DND-41 (cell line): Measurements from ENCODE around the gene CDS2.

Experiments
- ATAC-seq: fragments of 200-7000 bp; cut with Tn5 transposase; 3 replicates; pipeline ENCODE4 v1.9.1; 2021; ENCODE audit warnings: low read depth; ENCODE audit not compliant: insufficient read depth
- DNase-seq: peaks from one replicate; pipeline ENCODE4 v3.0.0-alpha.2; 2020
- H2AFZ ChIP-seq: 2 replicates; pipeline ENCODE4 v1.6.0; 2012; ENCODE audit warnings: low read depth, low read length
- H3K27ac ChIP-seq: 2 replicates; pipeline ENCODE4 v1.5.1; 2012; ENCODE audit warnings: low read length, inconsistent platforms
- H3K27me3 ChIP-seq: fragments of 200-600 bp; sonication (generic); 2 replicates; pipeline ENCODE4 v1.6.0; 2012; ENCODE audit warnings: low read length, mild to moderate bottlenecking, inconsistent platforms; ENCODE audit not compliant: insufficient read depth, poor library complexity
- H3K36me3 ChIP-seq: 2 replicates; pipeline ENCODE4 v1.5.1; 2012; ENCODE audit warnings: low read length, inconsistent platforms; ENCODE audit not compliant: insufficient read depth
- H3K4me1 ChIP-seq: 2 replicates; pipeline ENCODE4 v1.5.1; 2012; ENCODE audit warnings: mild to moderate bottlenecking, low read length; ENCODE audit not compliant: insufficient read depth
- H3K4me2 ChIP-seq: 2 replicates; pipeline ENCODE4 v1.6.0; 2012; ENCODE audit warnings: mild to moderate bottlenecking, moderate library complexity, low read length, inconsistent platforms; ENCODE audit not compliant: insufficient read depth
- H3K4me3 ChIP-seq, 2 experiments: fragments of 200-600 bp in 1 of 2; shearing (Covaris generic) in 1 of 2; 2 replicates each; pipeline ENCODE4 v1.5.1; 2012 to 2016; ENCODE audit warnings: inconsistent platforms in 2 of 2, low read length in 2 of 2, mild to moderate bottlenecking in 2 of 2, low read depth in 1 of 2, moderate library complexity in 1 of 2
- H3K79me2 ChIP-seq: 2 replicates; pipeline ENCODE4 v1.6.0; 2012; ENCODE audit warnings: low read length, inconsistent platforms; ENCODE audit not compliant: insufficient read depth
- H3K9ac ChIP-seq: 2 replicates; pipeline ENCODE4 v1.6.0; 2012; ENCODE audit warnings: low read depth, mild to moderate bottlenecking, inconsistent platforms, low read length, moderate library complexity
- H3K9me3 ChIP-seq: 2 replicates; pipeline ENCODE4 v1.5.1; 2012; ENCODE audit warnings: low read length, moderate library complexity, mild to moderate bottlenecking, inconsistent platforms; ENCODE audit not compliant: insufficient read depth, severe bottlenecking
- H4K20me1 ChIP-seq: 2 replicates; pipeline ENCODE4 v1.6.0; 2012; ENCODE audit warnings: low read length; ENCODE audit not compliant: insufficient read depth
- CTCF ChIP-seq: IDR thresholded peaks from 2 replicates; pipeline ENCODE4 v1.5.1; 2012; ENCODE audit warnings: borderline replicate concordance, low read length, moderate library complexity, mild to moderate bottlenecking; ENCODE audit not compliant: poor library complexity, severe bottlenecking; ENCODE audit errors: extremely low read depth
- EZH2 ChIP-seq: IDR thresholded peaks from 3 replicates; pipeline ENCODE4 v1.6.1; 2012; ENCODE audit warnings: borderline replicate concordance, low read depth, mild to moderate bottlenecking, moderate library complexity, low read length, inconsistent platforms; ENCODE audit not compliant: severe bottlenecking

The CDS2 gene

DNA sequence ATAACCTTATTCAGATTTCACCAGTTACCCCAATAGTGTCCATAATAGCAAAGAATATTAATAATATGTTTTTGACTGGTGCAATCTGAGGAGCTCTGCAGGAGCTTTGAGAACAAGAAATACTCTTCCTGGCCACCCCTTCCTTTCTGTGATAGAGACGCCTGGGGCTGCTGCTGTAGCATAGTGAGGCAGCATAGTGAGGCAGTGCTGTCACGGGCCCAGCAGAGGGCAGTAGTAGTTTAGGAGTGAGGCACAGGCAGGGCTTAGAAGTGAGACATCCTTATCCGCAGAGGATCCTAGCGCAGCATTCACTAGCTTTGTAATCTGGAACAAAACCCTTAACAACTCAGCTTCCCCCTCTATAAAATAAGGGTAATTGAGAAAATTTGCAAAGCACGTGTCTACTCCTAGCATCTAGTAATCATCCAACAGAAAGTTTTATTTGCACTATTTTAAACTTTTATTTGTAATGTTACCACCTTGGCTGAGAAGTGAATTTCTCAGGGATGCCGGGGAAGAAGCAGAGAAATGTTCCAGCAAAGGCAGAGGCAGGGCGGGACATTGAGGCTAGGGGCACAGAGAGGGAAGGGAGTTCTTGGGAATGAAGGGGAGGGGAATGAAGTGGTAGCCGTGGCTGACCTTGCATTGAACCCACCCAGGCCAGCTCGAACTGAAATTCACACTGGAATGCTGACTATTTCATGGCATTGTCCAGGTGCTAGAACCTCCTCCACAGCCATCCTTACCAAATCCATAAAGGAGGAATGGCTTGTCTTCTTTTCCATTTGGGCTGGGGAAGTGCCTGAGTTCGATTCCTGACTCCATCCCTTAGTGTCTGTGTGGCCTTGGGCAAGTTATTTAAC is 78.8 kb downstream of the CDS2 start:
- ATAC-seq: peak; percentile 99
- H3K36me3 ChIP-seq: no peaks in the 10 kb centered on the region; the same call in 1 of the 2 replicates
- H3K79me2 ChIP-seq: no peaks in the 10 kb centered on the region
- H3K4me3 ChIP-seq: no peak overlapping the region
- H3K4me2 ChIP-seq: no peak overlapping the region
- no peaks in the 10 kb centered on the region for H3K9me3 ChIP-seq
- TF ChIP-seq EZH2: no peak
- TF ChIP-seq CTCF: peak; percentile 94
- no peaks in the 10 kb centered on the region for H3K4me1 ChIP-seq
- peaks cover 8% of the 10 kb centered on the region; the same call in 1 of the 2 replicates for H4K20me1 ChIP-seq
- H3K9ac ChIP-seq: no peak overlapping the region
- H2AFZ ChIP-seq: no peak overlapping the region
- peak; percentile 75 for DNase-seq
- no peaks in the 10 kb centered on the region for H3K27me3 ChIP-seq
- no peak overlapping the region for H3K27ac ChIP-seq

DNA sequence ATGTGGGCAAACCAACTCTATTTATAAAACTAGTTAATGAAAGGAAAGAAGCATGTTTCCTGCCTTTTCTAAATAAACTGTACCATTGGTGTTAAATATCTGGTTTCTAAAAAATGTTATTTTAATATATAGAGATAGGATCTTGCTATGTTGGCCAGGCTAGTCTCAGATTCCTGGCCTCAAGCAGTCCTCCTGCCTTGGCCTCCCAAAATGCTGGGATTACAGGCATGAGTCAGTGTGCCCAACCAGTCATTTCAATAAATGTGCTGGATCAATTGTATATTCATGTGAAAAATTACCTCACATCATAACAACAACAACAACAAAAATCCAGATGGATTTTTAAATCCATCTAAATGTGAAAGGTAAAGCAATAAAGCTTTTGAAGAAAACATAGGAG is 80.3 kb downstream of the CDS2 start:
- no peak for DNase-seq
- H4K20me1 ChIP-seq: peaks cover 8% of the 10 kb centered on the region; the same call in 1 of the 2 replicates
- H3K79me2 ChIP-seq: no peaks in the 10 kb centered on the region
- no peaks in the 10 kb centered on the region for H3K4me1 ChIP-seq
- H2AFZ ChIP-seq: no peak overlapping the region
- no peak overlapping the region for H3K27ac ChIP-seq
- ATAC-seq: no peak
- TF ChIP-seq CTCF: no peak
- TF ChIP-seq EZH2: no peak
- H3K27me3 ChIP-seq: no peaks in the 10 kb centered on the region
- no peaks in the 10 kb centered on the region; the same call in 1 of the 2 replicates for H3K36me3 ChIP-seq
- H3K4me3 ChIP-seq: no peak overlapping the region
- no peaks in the 10 kb centered on the region for H3K9me3 ChIP-seq
- no peak overlapping the region for H3K9ac ChIP-seq
- no peak overlapping the region for H3K4me2 ChIP-seq

DNA sequence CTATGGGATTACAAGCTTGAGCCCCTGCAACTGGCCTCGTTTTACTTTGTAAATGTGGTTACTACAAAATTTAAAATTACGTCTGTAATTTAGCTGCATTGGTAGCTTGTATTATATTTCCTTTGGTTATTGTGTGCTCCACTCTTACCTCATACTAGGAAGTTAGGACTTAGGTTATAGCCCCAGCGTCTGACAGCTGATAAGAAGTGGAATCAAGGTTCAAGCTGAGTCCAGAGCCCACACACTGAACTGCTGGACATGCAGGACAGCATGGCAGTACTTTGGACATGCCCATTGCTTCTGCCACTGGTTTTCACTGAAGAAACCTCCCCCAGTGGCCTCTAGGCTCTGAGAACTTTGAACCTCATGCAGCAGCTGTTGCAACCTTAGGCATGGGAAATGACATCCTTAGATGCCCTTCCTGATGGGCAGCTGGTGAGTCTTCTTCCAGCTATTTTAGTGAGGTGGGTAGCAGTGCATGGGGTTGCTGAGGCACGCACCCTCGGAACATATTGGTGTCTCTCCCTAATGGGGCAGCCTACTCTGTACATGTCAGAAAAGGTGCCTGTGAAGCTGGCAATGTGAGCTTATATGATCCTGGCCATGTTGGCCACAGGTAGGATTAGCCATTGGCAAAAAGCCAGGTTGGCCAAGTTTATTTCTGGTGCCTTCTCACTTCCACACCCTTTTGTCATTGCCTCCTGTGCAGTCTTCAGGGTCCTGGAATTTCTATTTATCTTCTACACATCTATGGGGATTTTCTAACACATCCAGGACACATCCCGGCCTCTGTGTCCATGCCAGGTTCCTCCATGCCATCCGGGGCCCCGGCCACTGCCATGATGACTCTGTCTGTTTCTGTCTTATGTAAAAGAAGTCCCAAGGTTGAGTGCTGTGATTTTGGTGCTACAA is 85.3 kb downstream of the CDS2 start:
- H2AFZ ChIP-seq: no peak overlapping the region
- H3K4me2 ChIP-seq: no peak overlapping the region
- TF ChIP-seq CTCF (no peak), EZH2 (no peak)
- no peaks in the 10 kb centered on the region for H3K79me2 ChIP-seq
- DNase-seq (no peak), ATAC-seq (no peak)
- no peak overlapping the region for H3K4me3 ChIP-seq
- no peaks in the 10 kb centered on the region for H4K20me1 ChIP-seq
- no peak overlapping the region for H3K27ac ChIP-seq
- H3K9me3 ChIP-seq: no peaks in the 10 kb centered on the region
- no peak overlapping the region for H3K9ac ChIP-seq
- no peaks in the 10 kb centered on the region for H3K27me3 ChIP-seq
- no peaks in the 10 kb centered on the region for H3K4me1 ChIP-seq
- no peaks in the 10 kb centered on the region for H3K36me3 ChIP-seq
